K562 treated with DMSO at 1 percent for 12 hours (cell line): ENCODE data around the gene LRGUK. TPM values are rescaled to one million over a fixed set of nuclear protein-coding genes. Genes with fewer than 3 reads are reported as not detected.

Experiments used
- total RNA-seq: library from RNA; unstranded; fragments of 300-600 nt; gene quantifications from 2 replicates; pipeline ENCODE4 v1.2.3, GENCODE V29; 2022; ENCODE audit not compliant: insufficient read depth

The LRGUK gene
- total RNA-seq, result 0.47 TPM in 1 of 2 replicates, not detected in the other

GRCh38 chr7:134126966-134127848 lies at the start of gene LRGUK:
TSS of gene LRGUK (plus strand) at chr7:134127340. CDS start at chr7:134127368, 28 bp downstream.

Other genes with a start within 250 kb of the LRGUK start
- gene SLC35B4, start 189.6 kb downstream of the LRGUK start, total RNA-seq, result 3.9 and 14.8 TPM in 2 replicates